HEK293 (cell line): Measurements from ENCODE around the gene SLC25A19.

Experiments
- AEBP2 ChIP-seq: fragments of 450-650 bp; formaldehyde crosslinking; IDR thresholded peaks from 2 replicates; pipeline ENCODE4 v1.5.1; 2016; ENCODE audit warnings: missing biosample characterization, missing genetic modification characterization, borderline replicate concordance
- GFI1B ChIP-seq: fragments of 450-650 bp; formaldehyde crosslinking; IDR thresholded peaks from 2 replicates; pipeline ENCODE4 v1.5.1; 2016; ENCODE audit warnings: missing biosample characterization, missing genetic modification characterization
- GLI2 ChIP-seq: fragments of 450-650 bp; formaldehyde crosslinking; IDR thresholded peaks from 2 replicates; pipeline ENCODE4; 2017; ENCODE audit warnings: missing biosample characterization, missing genetic modification characterization, low read depth, borderline replicate concordance
- HOXD13 ChIP-seq: sonication (generic); formaldehyde crosslinking; IDR thresholded peaks from 2 replicates; pipeline ENCODE4 v1.8.0; 2022; ENCODE audit warnings: missing genetic modification reagents, borderline replicate concordance
- MZF1 ChIP-seq: fragments of 450-650 bp; formaldehyde crosslinking; IDR thresholded peaks from 2 replicates; pipeline ENCODE4 v1.5.1; 2017; ENCODE audit warnings: missing biosample characterization, missing genetic modification characterization, borderline replicate concordance
- TCF7L2 ChIP-seq: IDR thresholded peaks from 2 replicates; pipeline ENCODE4 v1.6.1; 2011; ENCODE audit warnings: low read depth, mild to moderate bottlenecking, inconsistent platforms, low read length, moderate library complexity, borderline replicate concordance
- WT1 ChIP-seq: fragments of 450-650 bp; formaldehyde crosslinking; IDR thresholded peaks from 2 replicates; pipeline ENCODE4 v1.5.1; 2016; ENCODE audit warnings: missing biosample characterization, missing genetic modification characterization
- ZBTB1 ChIP-seq: fragments of 450-650 bp; formaldehyde crosslinking; IDR thresholded peaks from 2 replicates; pipeline ENCODE4 v1.5.1; 2016; ENCODE audit warnings: missing biosample characterization, missing genetic modification characterization
- ZBTB8A ChIP-seq: fragments of 450-650 bp; formaldehyde crosslinking; IDR thresholded peaks from 2 replicates; pipeline ENCODE4 v1.5.1; 2016; ENCODE audit warnings: missing biosample characterization, missing genetic modification characterization
- ZFHX2 ChIP-seq: fragments of 450-650 bp; formaldehyde crosslinking; conservative IDR thresholded peaks from 2 replicates; pipeline ENCODE4 v1.5.1; 2016; ENCODE audit warnings: missing biosample characterization, missing genetic modification characterization
- ZFP3 ChIP-seq: fragments of 450-650 bp; formaldehyde crosslinking; IDR thresholded peaks from 2 replicates; pipeline ENCODE4 v1.5.1; 2016; ENCODE audit warnings: low read depth, missing biosample characterization, missing genetic modification characterization
- ZFP37 ChIP-seq: fragments of 450-650 bp; formaldehyde crosslinking; IDR thresholded peaks from 2 replicates; pipeline ENCODE4 v1.5.1; 2016; ENCODE audit warnings: missing biosample characterization, missing genetic modification characterization
- ZFP69B ChIP-seq: fragments of 450-650 bp; formaldehyde crosslinking; IDR thresholded peaks from 2 replicates; pipeline ENCODE4 v1.5.1; 2016; ENCODE audit warnings: missing biosample characterization, missing genetic modification characterization
- ZNF112 ChIP-seq: fragments of 450-650 bp; formaldehyde crosslinking; IDR thresholded peaks from 2 replicates; pipeline ENCODE4 v1.5.0; 2017; ENCODE audit warnings: missing biosample characterization, missing genetic modification characterization
- ZNF133 ChIP-seq: fragments of 450-650 bp; formaldehyde crosslinking; IDR thresholded peaks from 2 replicates; pipeline ENCODE4 v1.5.1; 2016; ENCODE audit warnings: missing biosample characterization, missing genetic modification characterization
- ZNF157 ChIP-seq: fragments of 450-650 bp; formaldehyde crosslinking; IDR thresholded peaks from 2 replicates; pipeline ENCODE4 v1.5.1; 2016; ENCODE audit warnings: missing biosample characterization, missing genetic modification characterization
- ZNF292 ChIP-seq: fragments of 450-650 bp; formaldehyde crosslinking; IDR thresholded peaks from 2 replicates; pipeline ENCODE4 v1.5.1; 2016; ENCODE audit warnings: low read depth, missing biosample characterization, missing genetic modification characterization, borderline replicate concordance
- ZNF335 ChIP-seq: fragments of 450-650 bp; formaldehyde crosslinking; conservative IDR thresholded peaks from 2 replicates; pipeline ENCODE4 v1.5.1; 2016; ENCODE audit warnings: missing biosample characterization, missing genetic modification characterization
- ZNF416 ChIP-seq: fragments of 450-650 bp; formaldehyde crosslinking; IDR thresholded peaks from 2 replicates; pipeline ENCODE4 v1.5.1; 2016; ENCODE audit warnings: missing biosample characterization, missing genetic modification characterization
- ZNF488 ChIP-seq: fragments of 450-650 bp; formaldehyde crosslinking; IDR thresholded peaks from 2 replicates; pipeline ENCODE4 v1.5.1; 2016; ENCODE audit warnings: missing biosample characterization, missing genetic modification characterization
- ZNF555 ChIP-seq: fragments of 450-650 bp; formaldehyde crosslinking; conservative IDR thresholded peaks from 2 replicates; pipeline ENCODE4 v1.5.1; 2017; ENCODE audit warnings: missing biosample characterization, mild to moderate bottlenecking, missing genetic modification characterization, inconsistent platforms
- ZNF600 ChIP-seq: fragments of 450-650 bp; formaldehyde crosslinking; IDR thresholded peaks from 2 replicates; pipeline ENCODE4 v1.5.1; 2016; ENCODE audit warnings: missing biosample characterization, missing genetic modification characterization
- ZNF623 ChIP-seq: fragments of 450-650 bp; formaldehyde crosslinking; IDR thresholded peaks from 2 replicates; pipeline ENCODE4 v1.5.1; 2016; ENCODE audit warnings: missing biosample characterization, missing genetic modification characterization
- ZNF670 ChIP-seq: fragments of 450-650 bp; formaldehyde crosslinking; IDR thresholded peaks from 2 replicates; pipeline ENCODE4 v1.5.1; 2016; ENCODE audit warnings: missing biosample characterization, missing genetic modification characterization, low read depth
- ZNF704 ChIP-seq: fragments of 450-650 bp; formaldehyde crosslinking; IDR thresholded peaks from 2 replicates; pipeline ENCODE4 v1.5.1; 2016; ENCODE audit warnings: missing biosample characterization, missing genetic modification characterization
- ZNF791 ChIP-seq: fragments of 450-650 bp; formaldehyde crosslinking; IDR thresholded peaks from 2 replicates; pipeline ENCODE4 v1.5.1; 2016; ENCODE audit warnings: missing biosample characterization, missing genetic modification characterization
- ZNF837 ChIP-seq: fragments of 450-650 bp; formaldehyde crosslinking; IDR thresholded peaks from 2 replicates; pipeline ENCODE4 v1.5.1; 2016; ENCODE audit warnings: missing biosample characterization, missing genetic modification characterization
- ZSCAN30 ChIP-seq: fragments of 450-650 bp; IDR thresholded peaks from 2 replicates; pipeline ENCODE4 v1.5.1; 2018; ENCODE audit warnings: missing biosample characterization, mild to moderate bottlenecking, missing genetic modification characterization, moderate library complexity
- TF ChIP-seq, protein P1 (sequence below): fragments of 450-650 bp; formaldehyde crosslinking; conservative IDR thresholded peaks from 2 replicates; pipeline ENCODE4 v1.5.1; 2016; ENCODE audit warnings: low read depth, missing biosample characterization, missing genetic modification characterization
- TF ChIP-seq, protein P2 (sequence below): fragments of 450-650 bp; formaldehyde crosslinking; IDR thresholded peaks from 2 replicates; pipeline ENCODE4 v1.5.1; 2016; ENCODE audit warnings: missing biosample characterization, missing genetic modification characterization

Gene SLC25A19

GRCh38 chr17:75270218-75270965, 18.8 kb downstream of the SLC25A19 start (continued):
- TF ChIP-seq, protein P1, sequence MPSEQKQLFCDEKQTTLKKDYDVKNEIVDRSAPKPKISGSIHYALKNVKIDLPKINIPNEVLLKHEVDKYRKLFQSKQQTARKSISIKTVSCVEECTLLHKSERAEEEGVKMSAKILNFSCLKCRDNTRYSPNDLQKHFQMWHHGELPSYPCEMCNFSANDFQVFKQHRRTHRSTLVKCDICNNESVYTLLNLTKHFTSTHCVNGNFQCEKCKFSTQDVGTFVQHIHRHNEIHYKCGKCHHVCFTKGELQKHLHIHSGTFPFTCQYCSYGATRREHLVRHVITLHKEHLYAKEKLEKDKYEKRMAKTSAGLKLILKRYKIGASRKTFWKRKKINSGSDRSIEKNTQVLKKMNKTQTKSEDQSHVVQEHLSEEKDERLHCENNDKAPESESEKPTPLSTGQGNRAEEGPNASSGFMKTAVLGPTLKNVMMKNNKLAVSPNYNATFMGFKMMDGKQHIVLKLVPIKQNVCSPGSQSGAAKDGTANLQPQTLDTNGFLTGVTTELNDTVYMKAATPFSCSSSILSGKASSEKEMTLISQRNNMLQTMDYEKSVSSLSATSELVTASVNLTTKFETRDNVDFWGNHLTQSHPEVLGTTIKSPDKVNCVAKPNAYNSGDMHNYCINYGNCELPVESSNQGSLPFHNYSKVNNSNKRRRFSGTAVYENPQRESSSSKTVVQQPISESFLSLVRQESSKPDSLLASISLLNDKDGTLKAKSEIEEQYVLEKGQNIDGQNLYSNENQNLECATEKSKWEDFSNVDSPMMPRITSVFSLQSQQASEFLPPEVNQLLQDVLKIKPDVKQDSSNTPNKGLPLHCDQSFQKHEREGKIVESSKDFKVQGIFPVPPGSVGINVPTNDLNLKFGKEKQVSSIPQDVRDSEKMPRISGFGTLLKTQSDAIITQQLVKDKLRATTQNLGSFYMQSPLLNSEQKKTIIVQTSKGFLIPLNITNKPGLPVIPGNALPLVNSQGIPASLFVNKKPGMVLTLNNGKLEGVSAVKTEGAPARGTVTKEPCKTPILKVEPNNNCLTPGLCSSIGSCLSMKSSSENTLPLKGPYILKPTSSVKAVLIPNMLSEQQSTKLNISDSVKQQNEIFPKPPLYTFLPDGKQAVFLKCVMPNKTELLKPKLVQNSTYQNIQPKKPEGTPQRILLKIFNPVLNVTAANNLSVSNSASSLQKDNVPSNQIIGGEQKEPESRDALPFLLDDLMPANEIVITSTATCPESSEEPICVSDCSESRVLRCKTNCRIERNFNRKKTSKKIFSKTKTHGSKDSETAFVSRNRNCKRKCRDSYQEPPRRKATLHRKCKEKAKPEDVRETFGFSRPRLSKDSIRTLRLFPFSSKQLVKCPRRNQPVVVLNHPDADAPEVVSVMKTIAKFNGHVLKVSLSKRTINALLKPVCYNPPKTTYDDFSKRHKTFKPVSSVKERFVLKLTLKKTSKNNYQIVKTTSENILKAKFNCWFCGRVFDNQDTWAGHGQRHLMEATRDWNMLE (tag by site-specific recombination): 0 out of 2 replicates have a peak, but pooled peaks have one; percentile 23
- no peak for TF ChIP-seq ZNF623 (tag by site-specific recombination)
- peak; percentile 92 for TF ChIP-seq ZNF335
- no peak for TF ChIP-seq ZNF704
- no peak for TF ChIP-seq MZF1
- TF ChIP-seq ZNF133 (tag by site-specific recombination): no peak
- peak; percentile 61 for TF ChIP-seq ZFP69B (tag by site-specific recombination)
- TF ChIP-seq ZFP37 (tag by site-specific recombination): peak; percentile 70; the same call in 1 of the 2 replicates
- no peak for TF ChIP-seq ZNF112 (tag by site-specific recombination)
- TF ChIP-seq TCF7L2: no peak
- peak; percentile 87 for TF ChIP-seq ZNF600 (tag by site-specific recombination)
- TF ChIP-seq ZSCAN30 (tag by site-specific recombination): no peak
- TF ChIP-seq HOXD13 (CRISPR knock-in tag): no peak
- peak; percentile 95 for TF ChIP-seq ZFHX2 (tag by site-specific recombination)
- TF ChIP-seq WT1 (tag by site-specific recombination): 0 out of 2 replicates have a peak, but pooled peaks have one; percentile 33
- no peak for TF ChIP-seq GFI1B (tag by site-specific recombination)
- TF ChIP-seq ZNF157 (tag by site-specific recombination): no peak
- no peak for TF ChIP-seq ZFP3 (tag by site-specific recombination)
- TF ChIP-seq ZNF292 (tag by site-specific recombination): no peak
- no peak for TF ChIP-seq ZNF488 (tag by site-specific recombination)
- no peak for TF ChIP-seq AEBP2 (tag by site-specific recombination)
- TF ChIP-seq ZNF555 (tag by site-specific recombination): no peak
- TF ChIP-seq GLI2 (tag by site-specific recombination): no peak
- no peak for TF ChIP-seq ZNF416 (tag by site-specific recombination)
- TF ChIP-seq ZNF791 (tag by site-specific recombination): no peak
- TF ChIP-seq, protein P2, sequence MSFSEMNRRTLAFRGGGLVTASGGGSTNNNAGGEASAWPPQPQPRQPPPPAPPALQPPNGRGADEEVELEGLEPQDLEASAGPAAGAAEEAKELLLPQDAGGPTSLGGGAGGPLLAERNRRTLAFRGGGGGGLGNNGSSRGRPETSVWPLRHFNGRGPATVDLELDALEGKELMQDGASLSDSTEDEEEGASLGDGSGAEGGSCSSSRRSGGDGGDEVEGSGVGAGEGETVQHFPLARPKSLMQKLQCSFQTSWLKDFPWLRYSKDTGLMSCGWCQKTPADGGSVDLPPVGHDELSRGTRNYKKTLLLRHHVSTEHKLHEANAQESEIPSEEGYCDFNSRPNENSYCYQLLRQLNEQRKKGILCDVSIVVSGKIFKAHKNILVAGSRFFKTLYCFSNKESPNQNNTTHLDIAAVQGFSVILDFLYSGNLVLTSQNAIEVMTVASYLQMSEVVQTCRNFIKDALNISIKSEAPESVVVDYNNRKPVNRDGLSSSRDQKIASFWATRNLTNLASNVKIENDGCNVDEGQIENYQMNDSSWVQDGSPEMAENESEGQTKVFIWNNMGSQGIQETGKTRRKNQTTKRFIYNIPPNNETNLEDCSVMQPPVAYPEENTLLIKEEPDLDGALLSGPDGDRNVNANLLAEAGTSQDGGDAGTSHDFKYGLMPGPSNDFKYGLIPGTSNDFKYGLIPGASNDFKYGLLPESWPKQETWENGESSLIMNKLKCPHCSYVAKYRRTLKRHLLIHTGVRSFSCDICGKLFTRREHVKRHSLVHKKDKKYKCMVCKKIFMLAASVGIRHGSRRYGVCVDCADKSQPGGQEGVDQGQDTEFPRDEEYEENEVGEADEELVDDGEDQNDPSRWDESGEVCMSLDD: peak; percentile 63; the same call in 1 of the 2 replicates
- no peak for TF ChIP-seq ZNF837 (tag by site-specific recombination)
- TF ChIP-seq ZNF670: no peak
- TF ChIP-seq ZBTB8A: peak; percentile 80
- no peak for TF ChIP-seq ZBTB1 (tag by site-specific recombination)
